GM13976 (cell line): ENCODE results near the gene KDM2B.

ENCODE experiments used
- DNase-seq: peaks from one replicate; pipeline ENCODE4 v3.0.0; 2012; ENCODE audit warnings: low spot score
- in situ Hi-C: fragments of 300-500 bp; cut with MboI; formaldehyde crosslinking; loops from one replicate; pipeline ENCODE4 v1.12.0; 2022; ENCODE audit warnings: low sequenced_read_pairs, mixed read lengths, inconsistent platforms; ENCODE audit not compliant: unreplicated experiment
- TF ChIP-seq, protein P1 (sequence below): IDR thresholded peaks from 2 replicates; pipeline ENCODE4 v1.5.1; 2012; ENCODE audit warnings: borderline replicate concordance, mild to moderate bottlenecking; ENCODE audit not compliant: insufficient read depth; ENCODE audit errors: extremely low read depth, missing control alignments, control extremely low read depth

Gene KDM2B

DNA sequence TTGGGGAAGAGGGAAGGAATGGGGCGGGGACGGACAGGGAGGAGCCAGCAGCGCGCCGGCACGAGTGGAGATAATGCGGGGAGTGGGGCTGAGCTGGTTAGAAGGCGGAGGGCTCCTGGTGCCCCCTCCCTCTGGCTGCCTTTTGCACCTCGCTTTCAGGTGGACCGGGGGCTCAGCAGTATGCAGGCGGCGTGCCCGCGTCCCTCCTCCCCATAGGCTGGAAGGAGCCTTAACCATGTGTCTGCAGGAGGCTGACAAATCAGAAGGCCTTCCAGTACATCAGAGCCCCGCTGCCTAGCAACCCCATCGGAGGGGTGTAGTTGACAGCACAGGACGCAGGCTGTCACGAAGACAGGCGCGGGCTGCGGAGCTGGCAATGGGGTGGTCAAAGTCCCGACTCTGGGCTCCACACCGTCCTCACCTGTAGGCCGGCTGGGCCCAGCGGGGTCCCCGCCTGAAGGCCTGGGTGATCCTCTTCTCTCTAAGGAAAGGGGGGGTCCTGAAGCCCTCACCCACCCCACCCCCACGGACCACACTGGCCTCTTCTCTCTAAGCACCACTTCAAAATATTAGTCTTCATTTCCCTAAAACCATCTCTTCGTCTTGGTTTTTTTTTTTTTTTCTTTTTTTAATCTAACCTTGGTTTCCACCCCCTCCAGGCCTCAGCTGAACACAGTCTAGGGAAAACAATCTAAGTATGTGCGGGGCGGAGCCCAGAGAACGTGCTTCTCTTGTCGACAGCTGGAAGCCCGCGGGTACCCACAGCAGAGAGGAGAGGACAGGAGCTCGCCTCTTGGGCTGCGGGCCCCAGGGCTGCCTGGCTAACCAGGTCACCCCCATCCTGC lies 44.5 kb downstream of the KDM2B start:
- in situ Hi-C loops, result no loop called here
- TF ChIP-seq, protein P1, sequence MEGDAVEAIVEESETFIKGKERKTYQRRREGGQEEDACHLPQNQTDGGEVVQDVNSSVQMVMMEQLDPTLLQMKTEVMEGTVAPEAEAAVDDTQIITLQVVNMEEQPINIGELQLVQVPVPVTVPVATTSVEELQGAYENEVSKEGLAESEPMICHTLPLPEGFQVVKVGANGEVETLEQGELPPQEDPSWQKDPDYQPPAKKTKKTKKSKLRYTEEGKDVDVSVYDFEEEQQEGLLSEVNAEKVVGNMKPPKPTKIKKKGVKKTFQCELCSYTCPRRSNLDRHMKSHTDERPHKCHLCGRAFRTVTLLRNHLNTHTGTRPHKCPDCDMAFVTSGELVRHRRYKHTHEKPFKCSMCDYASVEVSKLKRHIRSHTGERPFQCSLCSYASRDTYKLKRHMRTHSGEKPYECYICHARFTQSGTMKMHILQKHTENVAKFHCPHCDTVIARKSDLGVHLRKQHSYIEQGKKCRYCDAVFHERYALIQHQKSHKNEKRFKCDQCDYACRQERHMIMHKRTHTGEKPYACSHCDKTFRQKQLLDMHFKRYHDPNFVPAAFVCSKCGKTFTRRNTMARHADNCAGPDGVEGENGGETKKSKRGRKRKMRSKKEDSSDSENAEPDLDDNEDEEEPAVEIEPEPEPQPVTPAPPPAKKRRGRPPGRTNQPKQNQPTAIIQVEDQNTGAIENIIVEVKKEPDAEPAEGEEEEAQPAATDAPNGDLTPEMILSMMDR, result no peak
- peak; percentile 95 for DNase-seq

DNA sequence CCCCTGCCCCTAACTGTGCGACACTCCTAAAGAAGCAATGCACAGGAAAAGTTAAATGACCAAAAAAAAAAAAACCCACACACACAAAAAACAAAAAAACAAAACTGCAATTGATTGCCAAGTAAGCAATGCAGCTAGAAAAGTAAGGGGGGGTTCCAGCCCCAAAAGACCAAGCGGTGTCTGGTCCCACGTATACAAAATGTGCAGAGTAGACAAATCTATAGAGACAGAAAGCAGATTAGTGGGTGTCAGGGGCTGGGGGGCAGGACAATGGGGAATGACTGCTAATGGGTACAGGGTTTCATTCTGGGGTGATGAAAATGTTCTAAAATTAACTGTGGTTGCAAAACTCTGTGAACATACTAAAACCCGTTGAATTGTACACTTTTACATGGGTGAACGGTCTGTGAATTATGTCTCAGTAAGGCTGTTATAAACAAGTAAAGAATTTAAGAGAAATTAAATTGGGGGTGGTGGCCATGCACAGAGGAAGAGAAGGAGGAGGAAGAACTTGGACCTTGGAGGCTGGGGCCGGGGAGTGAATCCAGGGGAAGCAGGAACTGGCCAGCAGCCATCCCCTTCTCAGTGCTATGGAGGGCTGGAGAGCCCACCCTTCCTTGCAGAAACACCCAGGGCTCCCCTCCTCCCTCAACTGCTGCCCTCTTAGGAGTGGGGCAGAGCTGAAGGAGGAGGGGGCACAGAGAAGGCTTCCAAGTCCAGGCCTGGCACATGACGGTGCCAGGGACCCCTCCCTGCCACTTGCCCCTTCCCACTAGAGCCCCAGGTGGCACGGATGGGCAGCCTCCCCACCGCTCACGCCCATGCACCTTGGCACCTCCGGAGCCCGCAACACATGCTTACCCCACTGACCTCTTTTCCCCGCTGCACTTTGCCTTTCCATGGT lies 45.4 kb downstream of the KDM2B start:
- TF ChIP-seq, protein P1, result no peak
- in situ Hi-C loops, result no loop called here
- no peak for DNase-seq

DNA sequence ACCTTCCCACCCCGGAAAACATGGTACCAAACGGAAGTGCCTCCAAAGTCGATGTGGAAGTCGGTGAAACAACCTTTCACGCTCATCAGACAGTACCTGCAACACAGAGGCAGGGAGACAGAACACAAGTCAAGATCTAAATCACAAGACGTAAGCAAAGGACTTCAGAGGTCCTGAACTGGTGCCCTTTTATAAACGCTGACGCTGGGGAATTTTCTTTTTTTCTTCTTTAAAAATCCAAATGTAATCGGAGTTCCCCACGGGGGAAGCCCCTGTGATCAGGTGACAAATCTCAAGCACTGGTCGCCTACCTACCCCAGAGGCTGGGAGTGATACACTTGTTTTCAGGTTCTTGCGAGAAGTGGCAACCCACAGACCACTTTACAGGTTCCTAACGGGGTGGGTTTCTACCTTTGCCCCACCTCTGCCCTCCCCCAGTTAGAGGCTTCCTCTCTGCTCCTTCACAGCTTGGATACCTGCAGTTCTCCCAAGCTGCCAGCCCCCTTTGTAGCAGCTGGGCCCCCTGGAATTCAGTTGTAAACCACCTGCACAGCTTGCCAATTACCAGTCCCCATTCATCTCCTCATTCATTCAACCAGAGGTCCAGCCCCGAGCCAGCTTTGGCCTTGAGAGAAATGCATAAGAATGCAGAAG lies 46.2 kb downstream of the KDM2B start:
- DNase-seq, result peak; percentile 78
- in situ Hi-C loops, result no loop called here
- TF ChIP-seq, protein P1, result no peak

GRCh38 chr12:121533394-121534090 lies 47.3 kb downstream of the KDM2B start:
- in situ Hi-C loops, result no loop called here
- no peak for DNase-seq
- TF ChIP-seq, protein P1, result no peak

GRCh38 chr12:121532503-121533393 lies 48.1 kb downstream of the KDM2B start:
- TF ChIP-seq, protein P1, result no peak
- in situ Hi-C loops, result no loop called here
- no peak for DNase-seq
